UCSD-AML1 (cell line): ENCODE results near the gene POU2AF2.

ENCODE experiments used
- DNase-seq: peaks from one replicate; lab custom pipeline; 2025; ENCODE audit not compliant: unreplicated experiment; lab: John Stamatoyannopoulos, UW

The POU2AF2 gene

DNA sequence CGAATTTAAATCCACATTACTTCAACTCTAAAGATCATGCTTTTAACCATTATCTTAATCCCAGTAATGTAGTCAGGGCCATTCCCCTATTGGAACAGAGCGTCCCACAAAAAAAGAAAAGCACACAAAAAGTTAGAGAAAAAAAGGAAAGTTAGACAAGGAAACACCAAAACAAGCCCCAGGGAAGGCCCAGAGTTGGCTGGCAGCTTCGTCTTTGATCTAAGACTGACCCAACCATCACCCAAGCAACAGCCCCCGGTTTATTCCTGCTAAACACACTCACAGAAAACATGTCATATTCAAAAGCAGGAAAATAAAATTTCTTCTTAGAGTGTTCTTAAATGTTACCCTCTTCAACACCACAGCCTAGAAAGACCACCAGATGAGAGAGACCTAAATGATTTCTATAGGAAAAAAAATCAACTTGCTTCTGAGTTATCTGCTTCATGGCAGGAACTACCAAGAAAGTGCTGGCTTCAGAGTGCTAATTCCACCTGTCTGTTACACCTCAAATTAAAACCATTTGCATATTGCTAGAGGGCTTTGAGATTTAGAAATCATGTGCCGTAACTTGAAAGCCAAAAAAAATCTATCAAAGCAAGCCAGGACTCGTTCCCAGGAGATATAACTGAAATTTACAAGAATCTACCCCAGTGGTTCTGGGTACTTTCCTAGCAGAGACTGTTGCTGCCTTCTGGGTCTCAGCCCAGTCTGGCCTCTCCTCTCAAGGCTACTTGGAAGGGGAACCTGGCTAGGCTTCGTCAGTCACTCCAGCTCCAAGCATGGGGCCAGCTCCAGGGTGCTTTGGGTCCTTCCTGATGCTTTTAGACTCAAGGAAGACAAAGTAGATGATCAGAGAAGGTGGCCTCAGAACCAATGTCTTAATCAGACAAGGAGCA is 84.0 kb downstream of the POU2AF2 start:
- no peak for DNase-seq

DNA sequence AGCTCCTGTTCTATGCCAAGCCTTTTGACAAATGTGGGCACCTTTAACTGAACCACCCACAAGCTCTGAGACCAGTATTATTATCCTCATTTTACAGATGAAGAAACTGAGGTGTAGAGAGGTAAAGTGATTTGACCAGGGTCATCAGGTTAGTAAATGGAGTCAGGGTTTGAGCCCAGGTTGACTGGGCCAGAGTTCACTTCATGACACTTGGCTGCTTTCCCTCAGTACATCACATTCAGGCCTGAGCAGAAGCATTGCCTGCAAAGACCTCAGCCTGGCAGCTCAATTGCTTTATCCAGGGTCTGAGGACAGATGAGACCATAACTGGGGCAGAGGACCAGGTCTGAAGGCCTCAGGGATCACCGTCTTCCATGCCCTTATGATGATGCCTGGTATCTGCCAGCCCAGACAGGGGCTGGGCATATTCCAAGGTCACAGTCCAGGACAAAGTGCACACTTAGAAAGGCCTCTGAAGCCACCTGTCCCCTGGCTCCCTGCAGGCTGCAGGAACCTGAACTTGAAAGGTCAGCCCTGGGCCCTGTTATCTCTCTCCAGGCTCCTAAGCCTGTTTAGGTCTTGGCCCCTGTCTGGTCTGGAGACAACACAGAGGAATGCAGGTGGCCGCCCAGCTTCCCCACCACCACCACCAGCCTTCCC is 84.8 kb downstream of the POU2AF2 start:
- no peak for DNase-seq

GRCh38 chr11:111331711-111332479 is 86.4 kb downstream of the POU2AF2 start:
- DNase-seq, result no peak

DNA sequence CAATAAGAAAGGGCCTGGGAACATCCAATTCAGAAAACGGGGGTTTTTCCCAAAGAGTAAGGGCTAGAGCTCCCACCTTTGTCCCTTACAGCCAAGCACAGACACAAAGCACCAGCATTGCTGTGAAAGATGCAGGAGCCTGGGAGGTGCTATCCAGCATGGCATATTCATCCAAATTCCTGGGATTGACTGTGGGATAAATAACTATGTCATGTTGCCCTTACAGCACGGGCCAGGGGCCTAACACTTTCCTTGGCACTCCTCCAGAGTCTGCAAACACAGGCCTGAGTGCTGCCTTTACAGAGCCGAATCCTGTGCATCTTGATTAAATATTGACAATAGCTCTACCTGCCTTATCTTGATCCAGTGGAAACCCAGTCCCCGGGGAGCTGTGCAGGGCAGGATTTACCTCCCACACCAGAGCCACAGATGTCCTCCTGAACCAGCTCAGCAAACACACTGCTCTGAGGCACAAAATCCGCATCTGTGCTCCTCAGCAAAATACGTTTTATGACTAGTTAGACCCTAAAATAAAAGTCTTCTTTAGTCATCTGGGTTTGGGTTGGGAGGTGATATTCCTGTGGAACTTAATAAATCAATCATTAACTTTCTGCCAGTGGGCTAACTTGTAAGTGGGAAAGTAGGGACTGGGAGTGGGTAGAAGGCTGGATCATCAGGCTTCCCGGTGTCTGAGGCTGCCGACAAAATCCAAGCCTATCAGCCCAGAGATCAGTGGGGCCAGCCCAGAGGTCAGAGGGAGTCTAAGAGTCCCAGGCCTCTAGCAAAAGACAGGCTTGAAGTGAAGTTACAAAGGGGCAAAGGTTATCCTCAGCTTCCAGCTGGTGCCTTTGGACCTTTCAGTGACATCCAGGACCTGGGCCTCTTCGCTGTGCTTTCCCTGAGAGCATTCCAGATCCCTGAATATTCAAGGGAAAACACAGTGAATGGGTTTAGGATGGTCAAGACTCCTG is 89.3 kb downstream of the POU2AF2 start:
- no peak for DNase-seq

DNA sequence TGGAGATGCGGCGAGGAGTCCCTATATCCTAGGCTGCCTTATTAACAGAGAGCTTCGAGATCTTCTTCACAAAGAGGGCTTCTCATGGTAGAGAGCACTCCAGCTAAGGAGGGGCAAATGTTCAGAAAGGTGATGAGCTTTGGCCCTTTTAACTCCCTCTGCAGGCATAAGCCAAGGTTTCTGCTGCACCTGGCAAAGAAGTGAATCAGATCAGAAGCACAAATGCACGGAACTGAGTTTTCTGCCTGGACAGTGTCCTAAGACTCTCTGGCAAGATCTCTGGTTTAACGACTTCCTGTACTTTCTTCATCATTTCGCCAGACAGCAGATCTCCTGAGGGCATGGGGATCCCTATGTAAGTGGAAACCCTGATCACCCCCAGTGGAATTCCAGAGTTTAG is 90.0 kb downstream of the POU2AF2 start:
- no peak for DNase-seq
